Osteocyte (in vitro differentiated cells): ENCODE data around the gene UBE2F. TPM values are rescaled to one million over a fixed set of nuclear protein-coding genes. Genes with fewer than 3 reads are reported as not detected.
A peak's percentile ranks its signal among the peaks of the same experiment; 100 is the strongest.

Experiments
- DNase-seq: peaks from one replicate; pipeline ENCODE4 v3.0.0; 2021; ENCODE audit warnings: mixed read lengths; ENCODE audit not compliant: unreplicated experiment; ENCODE audit errors: extremely low spot score
- H3K27ac Mint-ChIP-seq: one replicate; pipeline ENCODE4 v1.8.0; 2021; ENCODE audit warnings: mild to moderate bottlenecking, mixed read lengths; ENCODE audit not compliant: unreplicated experiment
- H3K27me3 Mint-ChIP-seq: one replicate; pipeline ENCODE4 v1.8.0; 2021; ENCODE audit warnings: mixed read lengths; ENCODE audit not compliant: unreplicated experiment
- H3K36me3 Mint-ChIP-seq: one replicate; pipeline ENCODE4 v1.8.0; 2021; ENCODE audit warnings: mixed read lengths; ENCODE audit not compliant: unreplicated experiment
- H3K4me1 Mint-ChIP-seq: one replicate; pipeline ENCODE4 v1.8.0; 2021; ENCODE audit warnings: mixed read lengths; ENCODE audit not compliant: unreplicated experiment
- H3K4me3 Mint-ChIP-seq: one replicate; pipeline ENCODE4 v1.8.0; 2021; ENCODE audit warnings: mild to moderate bottlenecking, moderate library complexity, mixed read lengths; ENCODE audit not compliant: unreplicated experiment
- H3K9me3 Mint-ChIP-seq: one replicate; pipeline ENCODE4 v1.8.0; 2021; ENCODE audit warnings: mixed read lengths; ENCODE audit not compliant: unreplicated experiment
- CTCF ChIP-seq: fragments of 200-600 bp; sonication (generic); IDR thresholded peaks from 2 replicates; pipeline ENCODE4 v1.5.0; 2021; ENCODE audit warnings: antibody characterized with exemption, mild to moderate bottlenecking, moderate library complexity
- total RNA-seq: library from RNA; stranded (reverse); gene quantifications from 2 replicates; pipeline ENCODE4 v1.2.1, GENCODE V29; 2021

UBE2F gene
- total RNA-seq, 1 donor from 2014 or later = 54.3 TPM

GRCh38 chr2:237995036-237995435 is 28.2 kb downstream of the UBE2F start:
- no peak overlapping the region for H3K4me3 Mint-ChIP-seq
- peaks cover 40% of the 10 kb centered on the region for H3K36me3 Mint-ChIP-seq
- no peaks in the 10 kb centered on the region for H3K9me3 Mint-ChIP-seq
- TF ChIP-seq CTCF = no peak
- H3K4me1 Mint-ChIP-seq = peaks cover 20% of the 10 kb centered on the region
- no peak overlapping the region for H3K27ac Mint-ChIP-seq
- no peaks in the 10 kb centered on the region for H3K27me3 Mint-ChIP-seq
- no peak for DNase-seq

DNA sequence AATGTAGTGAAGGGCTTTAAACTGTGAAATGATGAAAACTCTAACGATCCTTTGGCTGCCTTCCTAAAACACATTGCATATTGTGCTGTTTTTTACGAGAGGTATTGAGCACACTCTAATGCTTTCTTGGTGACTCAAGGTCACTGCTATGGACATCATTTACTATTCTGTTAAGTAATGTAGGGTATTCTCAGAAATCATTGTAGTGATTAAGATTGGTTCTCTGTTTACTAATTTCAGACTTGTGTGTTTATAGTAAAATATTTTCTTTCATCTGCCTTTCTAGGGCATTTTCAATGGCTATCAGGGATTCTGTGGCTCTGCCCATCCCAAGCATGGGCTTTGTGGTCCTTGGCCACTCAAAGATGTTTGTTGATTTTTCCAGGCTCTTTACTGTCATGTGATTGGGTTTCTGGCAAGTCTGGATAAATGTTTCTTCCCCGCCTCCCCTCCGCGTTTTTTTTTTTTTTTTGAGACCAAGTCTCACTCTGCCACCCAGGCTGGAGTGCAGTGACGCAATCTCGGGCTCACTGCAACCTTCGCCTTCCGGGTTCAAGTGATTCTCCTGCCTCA is 29.3 kb downstream of the UBE2F start:
- Mint-ChIP-seq H3K27me3 (no peaks in the 10 kb centered on the region), H3K9me3 (no peaks in the 10 kb centered on the region), H3K27ac (no peak overlapping the region), H3K4me3 (no peak overlapping the region), H3K4me1 (peaks cover 20% of the 10 kb centered on the region), H3K36me3 (peaks cover 47% of the 10 kb centered on the region)
- no peak for DNase-seq
- TF ChIP-seq CTCF = no peak

DNA sequence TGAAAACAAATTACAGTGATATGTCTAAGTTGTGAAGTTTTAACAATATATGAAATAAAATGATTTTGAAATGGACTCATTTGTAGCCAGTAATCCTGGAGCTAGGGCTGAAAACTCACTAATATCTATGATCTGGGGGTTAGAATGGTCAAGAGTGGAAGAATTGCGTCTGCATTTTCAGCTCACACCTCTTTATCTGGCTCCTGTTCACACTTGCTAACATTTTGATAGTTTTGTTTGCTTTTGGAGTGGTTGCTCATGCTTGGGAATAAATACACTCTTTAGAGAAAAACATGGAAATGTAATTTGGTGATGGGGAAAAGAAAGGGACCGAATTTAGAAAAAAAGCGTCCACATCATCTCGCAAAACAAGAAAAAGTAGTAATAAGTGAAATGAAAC is 30.7 kb downstream of the UBE2F start:
- H3K9me3 Mint-ChIP-seq = no peaks in the 10 kb centered on the region
- H3K36me3 Mint-ChIP-seq = peaks cover 40% of the 10 kb centered on the region
- no peaks in the 10 kb centered on the region for H3K27me3 Mint-ChIP-seq
- peak overlapping the region; percentile 29 for H3K27ac Mint-ChIP-seq
- H3K4me3 Mint-ChIP-seq = no peak overlapping the region
- peaks cover 20% of the 10 kb centered on the region for H3K4me1 Mint-ChIP-seq
- TF ChIP-seq CTCF = no peak
- no peak for DNase-seq

DNA sequence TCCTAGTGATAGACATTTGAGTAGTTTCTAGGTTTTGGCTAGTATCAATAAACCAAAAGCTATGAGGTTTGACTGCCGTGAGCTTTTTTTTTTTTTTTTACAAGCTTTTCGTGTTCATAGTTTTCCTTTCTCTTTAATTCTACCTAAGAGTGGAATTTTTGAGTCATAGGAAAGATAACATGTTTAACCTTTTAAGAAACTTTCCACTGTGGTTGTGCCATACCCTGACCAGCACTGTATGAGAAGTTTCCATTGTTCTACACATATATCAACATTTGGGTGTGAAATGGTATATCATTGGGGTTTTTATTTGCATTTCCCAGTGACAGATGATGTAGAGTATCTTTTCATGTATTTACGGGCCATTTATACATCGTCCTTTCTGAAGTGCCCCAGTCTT is 31.7 kb downstream of the UBE2F start:
- Mint-ChIP-seq H3K36me3 (peaks cover 40% of the 10 kb centered on the region), H3K4me1 (peaks cover 20% of the 10 kb centered on the region), H3K27ac (peak overlapping the region; percentile 58), H3K9me3 (no peaks in the 10 kb centered on the region), H3K4me3 (peak overlapping the region; percentile 8), H3K27me3 (no peaks in the 10 kb centered on the region)
- DNase-seq = no peak
- no peak for TF ChIP-seq CTCF

- Mint-ChIP-seq H3K36me3 (peaks cover 45% of the 10 kb centered on the region), H3K4me1 (peaks cover 8% of the 10 kb centered on the region), H3K27ac (no peak overlapping the region), H3K4me3 (no peak overlapping the region), H3K9me3 (no peaks in the 10 kb centered on the region), H3K27me3 (no peaks in the 10 kb centered on the region)
- no peak for DNase-seq
- no peak for TF ChIP-seq CTCF
These were observed 36.6 kb downstream of the UBE2F start for GRCh38 chr2:238003234-238004031.
